Cardiac septum (tissue), 1 donor: ENCODE results near the gene HNRNPUL1. TPM values are rescaled to one million over a fixed set of nuclear protein-coding genes. Genes with fewer than 3 reads are reported as not detected.

Experiments
- total RNA-seq: library from RNA; stranded (reverse); fragmentation: NEBNext Ultra II Directional; extraction: Animal tissue kit (Norgen Biotek cat#: 25700); gene quantifications from one replicate; pipeline ENCODE4 v1.2.1, GENCODE V29; 2021
- donor health status: DM: no; HTN: no; CAD: no.

Gene HNRNPUL1
- total RNA-seq, 1 donor from 2014 or later, result 109 TPM

Other genes starting within 250 kb of the HNRNPUL1 start
- not detected for gene CYP2A13, start 175.9 kb upstream of the HNRNPUL1 start, total RNA-seq
- not detected for gene CYP2F1, start 149.9 kb upstream of the HNRNPUL1 start, total RNA-seq
- 0.48 TPM for gene CYP2S1, start 71.2 kb upstream of the HNRNPUL1 start, total RNA-seq
- gene AXL, start 45.1 kb upstream of the HNRNPUL1 start, total RNA-seq, result 13.0 TPM
- 17.0 TPM for gene CCDC97, start 45.8 kb downstream of the HNRNPUL1 start, total RNA-seq
- gene TGFB1, start 89.5 kb downstream of the HNRNPUL1 start, total RNA-seq, result 26.4 TPM
- 1.9 TPM for gene B9D2, start 99.8 kb downstream of the HNRNPUL1 start, total RNA-seq
- gene TMEM91, start 112.2 kb downstream of the HNRNPUL1 start, total RNA-seq, result 2.9 TPM
- gene EXOSC5, start 133.0 kb downstream of the HNRNPUL1 start, total RNA-seq, result 9.0 TPM
- gene BCKDHA, start 133.4 kb downstream of the HNRNPUL1 start, total RNA-seq, result 36.9 TPM
- gene B3GNT8, start 163.0 kb downstream of the HNRNPUL1 start, total RNA-seq, result 3.9 TPM
- 84.4 TPM for gene DMAC2, start 175.5 kb downstream of the HNRNPUL1 start, total RNA-seq
- gene ERICH4, start 178.8 kb downstream of the HNRNPUL1 start, total RNA-seq, result not detected